ENCODE results near the gene SMAP2. TPM values are rescaled to one million over a fixed set of nuclear protein-coding genes. Genes with fewer than 3 reads are reported as not detected.
"Not testable (repeated sequence)": the region's sequence is repeated elsewhere in the genome, so short reads cannot be mapped to it uniquely, and the experiment has no call there.

Gene SMAP2
- total RNA-seq, 1 donor from 2014 or later, result 220 TPM

- DNase-seq (no peak), ATAC-seq (ENCODE audit: low read depth) (no peak)
- ChIA-PET CTCF (interaction anchor here (0.6 to 5.3 kb wide), 10 partner anchors 11 to 242 kb away, joined by 3 to 39 read pairs (median 11); partner anchors contain the start of genes COL9A2 and SMAP2), POLR2A (interaction anchor here (0.7 to 17.6 kb wide), 17 partner anchors 3 to 346 kb away, joined by 3 to 625 read pairs (median 14); partner anchors contain the start of genes CAP1, COL9A2, NFYC and SMAP2)
- Mint-ChIP-seq H3K4me3 (peak overlapping the region; percentile 74), H3K27me3 (no peaks in the 10 kb centered on the region), H3K27ac (peak overlapping the region; percentile 96), H3K36me3 (ENCODE audit: low read depth) (peaks cover 66% of the 10 kb centered on the region), H3K4me1 (peaks cover 97% of the 10 kb centered on the region), H3K9me3 (no peaks in the 10 kb centered on the region)
- TF ChIP-seq, protein P1, sequence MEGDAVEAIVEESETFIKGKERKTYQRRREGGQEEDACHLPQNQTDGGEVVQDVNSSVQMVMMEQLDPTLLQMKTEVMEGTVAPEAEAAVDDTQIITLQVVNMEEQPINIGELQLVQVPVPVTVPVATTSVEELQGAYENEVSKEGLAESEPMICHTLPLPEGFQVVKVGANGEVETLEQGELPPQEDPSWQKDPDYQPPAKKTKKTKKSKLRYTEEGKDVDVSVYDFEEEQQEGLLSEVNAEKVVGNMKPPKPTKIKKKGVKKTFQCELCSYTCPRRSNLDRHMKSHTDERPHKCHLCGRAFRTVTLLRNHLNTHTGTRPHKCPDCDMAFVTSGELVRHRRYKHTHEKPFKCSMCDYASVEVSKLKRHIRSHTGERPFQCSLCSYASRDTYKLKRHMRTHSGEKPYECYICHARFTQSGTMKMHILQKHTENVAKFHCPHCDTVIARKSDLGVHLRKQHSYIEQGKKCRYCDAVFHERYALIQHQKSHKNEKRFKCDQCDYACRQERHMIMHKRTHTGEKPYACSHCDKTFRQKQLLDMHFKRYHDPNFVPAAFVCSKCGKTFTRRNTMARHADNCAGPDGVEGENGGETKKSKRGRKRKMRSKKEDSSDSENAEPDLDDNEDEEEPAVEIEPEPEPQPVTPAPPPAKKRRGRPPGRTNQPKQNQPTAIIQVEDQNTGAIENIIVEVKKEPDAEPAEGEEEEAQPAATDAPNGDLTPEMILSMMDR (IDR thresholded peaks at IDR 0.05), result no peak
- intact Hi-C loops (cut with micrococcal nuclease), result loop anchor here (1.0 kb wide), 1 partner anchor 8 kb away; no protein-coding TSS in a partner anchor
These were observed 12.8 kb downstream of the SMAP2 start for GRCh38 chr1:40386359-40386723.

- DNase-seq (no peak), ATAC-seq (ENCODE audit: low read depth) (no peak)
- H3K4me3 Mint-ChIP-seq, result peak overlapping the region; percentile 74
- H3K27me3 Mint-ChIP-seq, result no peaks in the 10 kb centered on the region
- peaks cover 69% of the 10 kb centered on the region for H3K36me3 Mint-ChIP-seq (ENCODE audit: low read depth)
- POLR2A ChIA-PET, result interaction anchor here (0.7 to 17.6 kb wide), 13 partner anchors 2 to 346 kb away, joined by 3 to 625 read pairs (median 32); partner anchors contain the start of genes CAP1, COL9A2, SMAP2 and ZMPSTE24
- TF ChIP-seq, protein P1 (IDR thresholded peaks at IDR 0.05), result no peak
- intact Hi-C loops (cut with micrococcal nuclease), result loop anchor here (1.0 kb wide), 1 partner anchor 8 kb away; no protein-coding TSS in a partner anchor
- CTCF ChIA-PET, result interaction anchor here (0.6 to 5.3 kb wide), 9 partner anchors 11 to 145 kb away, joined by 3 to 39 read pairs (median 15); partner anchors contain the start of genes COL9A2 and SMAP2
- H3K27ac Mint-ChIP-seq, result peak overlapping the region; percentile 96
- H3K4me1 Mint-ChIP-seq, result peaks cover 97% of the 10 kb centered on the region
- H3K9me3 Mint-ChIP-seq, result no peaks in the 10 kb centered on the region
These were observed 13.3 kb downstream of the SMAP2 start for GRCh38 chr1:40386796-40387195.

DNA sequence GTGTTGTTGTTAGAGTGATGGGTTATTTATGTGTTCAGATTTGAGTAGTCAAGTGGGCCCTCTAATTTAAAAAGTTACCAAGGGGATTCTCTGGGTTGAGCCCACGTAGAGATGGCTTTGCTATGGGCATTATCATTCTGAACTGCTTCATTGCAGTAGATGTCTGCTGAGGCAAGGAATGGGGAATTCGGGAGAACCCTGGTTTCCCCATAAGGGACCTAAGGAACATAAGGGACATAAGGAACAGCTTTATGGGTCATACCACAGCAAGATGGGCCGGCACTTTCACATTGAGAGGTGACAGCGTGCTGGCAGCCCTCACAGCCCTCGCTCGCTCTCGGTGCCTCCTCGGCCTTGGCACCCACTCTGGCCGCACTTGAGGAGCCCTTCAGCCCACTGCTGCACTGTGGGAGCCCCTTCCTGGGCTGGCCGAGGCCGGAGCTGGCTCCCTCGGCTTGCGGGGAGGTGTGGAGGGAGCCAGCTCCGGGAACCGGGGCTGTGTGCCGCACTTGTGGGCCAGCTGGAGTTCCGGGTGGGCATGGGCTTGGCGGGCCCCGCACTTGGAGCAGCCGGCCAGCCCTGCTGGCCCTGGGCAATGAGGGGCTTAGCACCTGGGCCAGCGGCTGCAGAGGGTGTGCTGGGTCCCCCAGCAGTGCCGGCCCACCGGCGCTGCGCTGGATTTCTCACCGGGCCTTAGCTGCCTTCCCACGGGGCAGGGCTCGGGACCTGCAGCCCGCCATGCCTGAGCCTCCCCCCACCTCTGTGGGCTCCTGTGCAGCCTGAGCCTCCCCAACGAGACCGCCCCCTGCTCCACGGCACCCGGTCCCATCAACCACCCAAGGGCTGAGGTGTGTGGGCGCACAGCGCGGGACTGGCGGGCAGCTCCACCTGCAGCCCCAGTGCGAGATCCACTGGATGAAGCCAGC, 14.1 kb downstream of the SMAP2 start:
- intact Hi-C loops (cut with micrococcal nuclease); H3K27me3 Mint-ChIP-seq; ATAC-seq (ENCODE audit: low read depth); H3K9me3 Mint-ChIP-seq; DNase-seq: not testable (repeated sequence)
- Mint-ChIP-seq H3K27ac (peak overlapping the region; percentile 96), H3K36me3 (ENCODE audit: low read depth) (peaks cover 61% of the 10 kb centered on the region), H3K4me3 (peak overlapping the region; percentile 74), H3K4me1 (peaks cover 97% of the 10 kb centered on the region)
- CTCF ChIA-PET, result interaction anchor here (1.3 to 5.3 kb wide), 7 partner anchors 10 to 234 kb away, joined by 4 to 39 read pairs (median 16); partner anchors contain the start of genes COL9A2 and SMAP2
- POLR2A ChIA-PET, result interaction anchor here (0.6 to 17.6 kb wide), 15 partner anchors 1 to 347 kb away, joined by 3 to 625 read pairs (median 21); partner anchors contain the start of genes CAP1, COL9A2, SMAP2 and ZMPSTE24

- H3K4me1 Mint-ChIP-seq, result peaks cover 97% of the 10 kb centered on the region
- H3K9me3 Mint-ChIP-seq; ATAC-seq (ENCODE audit: low read depth); DNase-seq; H3K27me3 Mint-ChIP-seq; intact Hi-C loops (cut with micrococcal nuclease): not testable (repeated sequence)
- H3K27ac Mint-ChIP-seq, result peak overlapping the region; percentile 90
- peak overlapping the region; percentile 74 for H3K4me3 Mint-ChIP-seq
- POLR2A ChIA-PET, result interaction anchor here (0.6 to 15.9 kb wide), 10 partner anchors 10 to 348 kb away, joined by 3 to 625 read pairs (median 13); partner anchors contain the start of genes CAP1 and SMAP2
- peaks cover 51% of the 10 kb centered on the region for H3K36me3 Mint-ChIP-seq (ENCODE audit: low read depth)
- CTCF ChIA-PET, result interaction anchor here (1.3 to 5.3 kb wide), 2 partner anchors 48 to 236 kb away, joined by 4 to 39 read pairs; no protein-coding TSS in a partner anchor
These were observed 15.2 kb downstream of the SMAP2 start for GRCh38 chr1:40388456-40389321.

GRCh38 chr1:40389322-40389803, 15.8 kb downstream of the SMAP2 start:
- intact Hi-C loops (cut with micrococcal nuclease), result no loop called here
- H3K9me3 Mint-ChIP-seq, result no peaks in the 10 kb centered on the region
- H3K36me3 Mint-ChIP-seq (ENCODE audit: low read depth), result peaks cover 53% of the 10 kb centered on the region
- ATAC-seq (ENCODE audit: low read depth), result no peak
- H3K27me3 Mint-ChIP-seq, result no peaks in the 10 kb centered on the region
- H3K27ac Mint-ChIP-seq, result peak overlapping the region; percentile 90
- DNase-seq, result no peak
- ChIA-PET POLR2A (interaction anchor here (0.6 to 15.9 kb wide), 9 partner anchors 10 to 349 kb away, joined by 3 to 625 read pairs (median 5); partner anchors contain the start of genes CAP1, COL9A2 and SMAP2), CTCF (interaction anchor here (0.6 to 1.3 kb wide), 3 partner anchors 10 to 236 kb away, joined by 3 to 4 read pairs (median 3); no protein-coding TSS in a partner anchor)
- TF ChIP-seq, protein P1 (IDR thresholded peaks at IDR 0.05), result no peak
- peaks cover 97% of the 10 kb centered on the region for H3K4me1 Mint-ChIP-seq
- H3K4me3 Mint-ChIP-seq, result peak overlapping the region; percentile 74

Measured in activated B cell treated with CpG ODN at 0.5 μM for 24 hours (primary cell).